Natural killer cell (primary cell): ENCODE measurements around the gene ESF1. TPM values are rescaled to one million over a fixed set of nuclear protein-coding genes. Genes with fewer than 3 reads are reported as not detected.

Experiments used
- ATAC-seq, 3 donors: fragments of 150-1000 bp in 2 of 3; fragments of 200-7000 bp in 1 of 3; cut with Tn5 transposase; 1 replicate in 1 of 3; 2 replicates in 2 of 3; pipeline ENCODE4 v1.10.0; 2021; ENCODE audit warnings: mild to moderate bottlenecking in 2 of 3, moderate library complexity in 2 of 3
- DNase-seq, 2 donors: peaks; one replicate each; pipeline versions ENCODE4 v3.0.0 to v3.0.0-alpha.2; 2013 to 2021; ENCODE audit warnings: mixed read lengths in 1 of 2
- H3K27ac ChIP-seq: one replicate; pipeline ENCODE4 v1.5.1; 2013; ENCODE audit warnings: mild to moderate bottlenecking, low read length
- H3K27me3 ChIP-seq: one replicate; pipeline ENCODE4 v1.6.1; 2013; ENCODE audit warnings: low read length; ENCODE audit not compliant: control insufficient read depth, insufficient read depth
- H3K36me3 ChIP-seq: one replicate; pipeline ENCODE4 v1.6.1; 2013; ENCODE audit warnings: low read length; ENCODE audit not compliant: control insufficient read depth, insufficient read depth
- H3K4me1 ChIP-seq: one replicate; pipeline ENCODE4 v1.6.1; 2013; ENCODE audit warnings: low read length; ENCODE audit not compliant: control insufficient read depth, insufficient read depth
- H3K4me3 ChIP-seq: one replicate; pipeline ENCODE4 v1.5.1; 2013; ENCODE audit warnings: low read length
- H3K9me3 ChIP-seq: one replicate; pipeline ENCODE4 v1.6.1; 2013; ENCODE audit warnings: low read length; ENCODE audit not compliant: control insufficient read depth, insufficient read depth
- H3K27ac Mint-ChIP-seq, 2 donors: one replicate each; pipeline ENCODE4 v1.8.0; 2022; ENCODE audit warnings: mild to moderate bottlenecking in 2 of 2, mixed read lengths in 2 of 2, moderate library complexity in 1 of 2
- H3K27me3 Mint-ChIP-seq, 2 donors: one replicate each; pipeline ENCODE4 v1.8.0; 2022; ENCODE audit warnings: low read depth in 2 of 2, mixed read lengths in 2 of 2
- H3K36me3 Mint-ChIP-seq: one replicate; pipeline ENCODE4 v1.8.0; 2022; ENCODE audit warnings: mixed read lengths
- H3K4me1 Mint-ChIP-seq, 2 donors: one replicate each; pipeline ENCODE4 v1.8.0; 2022; ENCODE audit warnings: mixed read lengths in 2 of 2
- H3K4me3 Mint-ChIP-seq: one replicate; pipeline ENCODE4 v1.8.0; 2022; ENCODE audit warnings: mild to moderate bottlenecking, moderate library complexity, mixed read lengths
- H3K9me3 Mint-ChIP-seq, 2 donors: one replicate each; pipeline ENCODE4 v1.8.0; 2022; ENCODE audit warnings: mixed read lengths in 2 of 2
- WGBS: methylation state at CpG from one replicate; pipeline ENCODE4 v1.1.7; 2013; ENCODE audit warnings: missing lambda C conversion rate; ENCODE audit not compliant: insufficient coverage; 5-methylcytosine and 5-hydroxymethylcytosine counted together
- intact Hi-C: fragments of 100-400 bp; cut with micrococcal nuclease; formaldehyde crosslinking; loops from one replicate; pipeline ENCODE4 v1.14.2; 2022
- total RNA-seq, 4 donors: library from RNA; stranded (reverse); fragments of 120-200 nt in 1 of 4; gene quantifications; one replicate each; pipeline versions ENCODE4 v1.2.3 to v1.2.4, GENCODE V29; 2013 to 2022
- TF ChIP-seq, protein P1 (sequence below): fragments of 200-600 bp; IDR thresholded peaks from one replicate; pipeline ENCODE4 v1.8.0; 2022; ENCODE audit warnings: antibody characterized with exemption

ESF1 gene
- total RNA-seq, 3 donors from 2014 or later (not counting 1 experiment from before 2014, with no cell fraction given), result 8.4 to 11.1 (median 10.0) TPM

DNA sequence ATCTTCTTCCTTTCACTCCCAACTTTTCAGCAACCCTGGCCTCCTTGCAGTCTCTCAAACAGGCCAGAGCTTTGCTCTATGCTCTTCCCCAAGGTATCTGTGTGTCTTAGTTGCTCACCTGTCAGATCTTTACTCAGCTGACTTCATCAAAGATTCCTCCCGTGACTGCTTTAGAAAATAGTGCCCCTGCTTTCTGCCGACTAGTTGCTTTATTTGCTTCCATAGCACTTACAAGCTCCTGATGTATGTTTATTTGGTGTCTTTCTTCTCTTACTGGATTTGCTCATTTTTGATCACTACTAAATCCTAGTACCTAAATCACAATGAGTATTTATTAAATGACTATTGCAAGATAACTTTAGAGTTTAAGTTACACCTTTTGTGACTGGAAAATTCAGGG, 6.0 kb upstream of the ESF1 start:
- intact Hi-C loops, result no loop called here
- no peak overlapping the region for H3K27ac Mint-ChIP-seq
- no peak for ATAC-seq
- no peaks in the 10 kb centered on the region for H3K9me3 Mint-ChIP-seq
- no peaks in the 10 kb centered on the region for H3K27me3 Mint-ChIP-seq
- H3K4me3 Mint-ChIP-seq, result no peak overlapping the region
- no peak overlapping the region for H3K27ac ChIP-seq
- no peak for DNase-seq
- peaks cover 34% of the 10 kb centered on the region for H3K36me3 ChIP-seq
- peaks cover 8% of the 10 kb centered on the region for H3K36me3 Mint-ChIP-seq
- H3K27me3 ChIP-seq, result no peaks in the 10 kb centered on the region
- no peak overlapping the region for H3K4me3 ChIP-seq
- H3K4me1 ChIP-seq, result peaks cover 9% of the 10 kb centered on the region
- no peaks in the 10 kb centered on the region for H3K9me3 ChIP-seq
- 94% methylated on average over 2 of the region's 2 CpGs for WGBS
- peaks cover 17 to 36% of the 10 kb centered on the region in 2 donors for H3K4me1 Mint-ChIP-seq
- TF ChIP-seq, protein P1, sequence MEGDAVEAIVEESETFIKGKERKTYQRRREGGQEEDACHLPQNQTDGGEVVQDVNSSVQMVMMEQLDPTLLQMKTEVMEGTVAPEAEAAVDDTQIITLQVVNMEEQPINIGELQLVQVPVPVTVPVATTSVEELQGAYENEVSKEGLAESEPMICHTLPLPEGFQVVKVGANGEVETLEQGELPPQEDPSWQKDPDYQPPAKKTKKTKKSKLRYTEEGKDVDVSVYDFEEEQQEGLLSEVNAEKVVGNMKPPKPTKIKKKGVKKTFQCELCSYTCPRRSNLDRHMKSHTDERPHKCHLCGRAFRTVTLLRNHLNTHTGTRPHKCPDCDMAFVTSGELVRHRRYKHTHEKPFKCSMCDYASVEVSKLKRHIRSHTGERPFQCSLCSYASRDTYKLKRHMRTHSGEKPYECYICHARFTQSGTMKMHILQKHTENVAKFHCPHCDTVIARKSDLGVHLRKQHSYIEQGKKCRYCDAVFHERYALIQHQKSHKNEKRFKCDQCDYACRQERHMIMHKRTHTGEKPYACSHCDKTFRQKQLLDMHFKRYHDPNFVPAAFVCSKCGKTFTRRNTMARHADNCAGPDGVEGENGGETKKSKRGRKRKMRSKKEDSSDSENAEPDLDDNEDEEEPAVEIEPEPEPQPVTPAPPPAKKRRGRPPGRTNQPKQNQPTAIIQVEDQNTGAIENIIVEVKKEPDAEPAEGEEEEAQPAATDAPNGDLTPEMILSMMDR, result no peak

DNA sequence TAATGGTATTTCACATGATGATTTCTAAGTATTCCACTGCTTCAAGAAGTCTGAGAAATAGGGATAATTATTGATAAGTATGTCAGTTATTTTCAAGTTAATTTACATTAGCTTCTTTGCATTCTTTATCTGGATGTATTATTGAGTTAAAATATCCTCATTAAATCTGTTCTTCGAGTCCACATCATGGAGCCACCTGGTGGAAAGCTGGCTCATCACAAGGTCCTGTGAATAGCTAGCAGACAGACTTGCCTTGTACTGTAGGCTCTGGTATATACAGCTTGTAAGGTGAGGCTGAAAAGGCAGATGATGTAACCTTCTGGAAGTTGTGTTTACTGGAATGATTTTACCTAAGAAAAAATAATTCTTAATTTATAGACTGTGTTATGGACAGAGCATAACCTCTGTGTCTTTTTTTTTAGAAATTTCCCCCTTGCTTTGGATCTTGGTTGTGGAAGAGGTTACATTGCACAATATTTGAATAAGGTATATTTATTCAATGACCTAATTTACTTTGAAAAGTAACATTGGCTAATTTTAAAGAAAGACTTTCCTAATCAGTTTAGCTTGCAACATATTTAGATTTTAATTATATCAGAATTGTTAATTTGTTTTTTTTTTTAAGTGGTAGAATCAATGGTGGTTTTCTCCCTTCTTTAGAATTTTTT, 3.6 kb upstream of the ESF1 start:
- H3K27me3 ChIP-seq, result no peaks in the 10 kb centered on the region
- TF ChIP-seq, protein P1, result no peak
- no peak overlapping the region for H3K4me3 ChIP-seq
- H3K9me3 ChIP-seq, result no peaks in the 10 kb centered on the region
- DNase-seq (peak in 1 of 2 donors; percentile 57), ATAC-seq (no peak)
- Mint-ChIP-seq H3K36me3 (peaks cover 8% of the 10 kb centered on the region), H3K4me3 (no peak overlapping the region), H3K27me3 (no peaks in the 10 kb centered on the region), H3K4me1 (peaks cover 37 to 56% of the 10 kb centered on the region in 2 donors), H3K27ac (no peak overlapping the region), H3K9me3 (no peaks in the 10 kb centered on the region)
- H3K36me3 ChIP-seq, result peaks cover 23% of the 10 kb centered on the region
- peaks cover 17% of the 10 kb centered on the region for H3K4me1 ChIP-seq
- H3K27ac ChIP-seq, result no peak overlapping the region
- intact Hi-C loops, result loop anchor here (10.0 kb wide), 1 partner anchor 864 kb away; no protein-coding TSS in a partner anchor
- WGBS, result 50% methylated on average over 1 of the region's 1 CpG

DNA sequence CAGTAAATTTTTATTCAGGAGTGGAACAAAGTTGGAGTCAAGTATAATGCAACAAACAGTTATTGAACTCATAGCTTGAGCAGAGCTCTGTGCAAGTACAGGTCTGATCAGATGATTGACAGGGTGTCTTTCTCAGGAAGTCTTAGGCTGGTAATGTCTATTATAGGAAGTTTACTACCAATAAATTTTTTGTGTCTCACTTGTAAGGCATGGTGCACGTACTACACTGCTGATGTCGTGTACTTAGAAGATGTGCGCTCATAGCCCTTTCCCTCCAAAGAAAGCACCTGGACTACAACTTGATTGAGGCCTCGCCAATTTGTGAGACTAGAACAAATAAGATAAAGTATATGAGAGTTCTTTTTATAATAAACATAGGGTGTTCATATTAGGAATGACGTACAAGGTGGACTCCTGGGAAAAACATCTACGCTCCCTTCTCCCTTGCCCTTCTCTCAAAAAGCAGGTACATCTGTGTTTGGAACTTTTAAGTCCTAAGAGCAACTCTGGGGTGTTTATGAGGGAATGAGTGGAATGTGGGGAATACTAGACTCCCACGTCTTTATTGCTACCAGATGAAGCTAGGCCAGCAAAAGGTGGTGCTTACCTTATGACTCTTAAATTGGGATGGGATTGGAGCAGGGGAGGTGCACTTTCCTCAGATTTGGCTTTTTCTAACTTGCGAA, 1.6 kb upstream of the ESF1 start:
- no peak overlapping the region for H3K27ac ChIP-seq
- H3K9me3 Mint-ChIP-seq, result no peaks in the 10 kb centered on the region
- no peak overlapping the region for H3K4me3 ChIP-seq
- H3K36me3 ChIP-seq, result peaks cover 16% of the 10 kb centered on the region
- ATAC-seq (no peak), DNase-seq (no peak)
- H3K4me1 Mint-ChIP-seq, result peaks cover 37 to 49% of the 10 kb centered on the region in 2 donors
- no peaks in the 10 kb centered on the region for H3K27me3 ChIP-seq
- peaks cover 8% of the 10 kb centered on the region for H3K36me3 Mint-ChIP-seq
- H3K4me1 ChIP-seq, result peaks cover 17% of the 10 kb centered on the region
- TF ChIP-seq, protein P1, result no peak
- H3K9me3 ChIP-seq, result no peaks in the 10 kb centered on the region
- no peaks in the 10 kb centered on the region for H3K27me3 Mint-ChIP-seq
- H3K4me3 Mint-ChIP-seq, result peak overlapping the region; percentile 97
- WGBS, result 93% methylated on average over 7 of the region's 8 CpGs
- H3K27ac Mint-ChIP-seq, result peak overlapping the region; percentile 98 to 99
- intact Hi-C loops, result loop anchor here (10.0 kb wide), 1 partner anchor 861 kb away; no protein-coding TSS in a partner anchor
